Renal cortical epithelial cell (primary cell): ENCODE measurements around the gene MSL3B.
"Not testable (repeated sequence)": the region's sequence is repeated elsewhere in the genome, so short reads cannot be mapped to it uniquely, and the experiment has no call there.

Experiments used
- DNase-seq: peaks from one replicate; pipeline ENCODE4 v3.0.0-alpha.2; 2011; ENCODE audit warnings: low read depth

The MSL3B gene

DNA sequence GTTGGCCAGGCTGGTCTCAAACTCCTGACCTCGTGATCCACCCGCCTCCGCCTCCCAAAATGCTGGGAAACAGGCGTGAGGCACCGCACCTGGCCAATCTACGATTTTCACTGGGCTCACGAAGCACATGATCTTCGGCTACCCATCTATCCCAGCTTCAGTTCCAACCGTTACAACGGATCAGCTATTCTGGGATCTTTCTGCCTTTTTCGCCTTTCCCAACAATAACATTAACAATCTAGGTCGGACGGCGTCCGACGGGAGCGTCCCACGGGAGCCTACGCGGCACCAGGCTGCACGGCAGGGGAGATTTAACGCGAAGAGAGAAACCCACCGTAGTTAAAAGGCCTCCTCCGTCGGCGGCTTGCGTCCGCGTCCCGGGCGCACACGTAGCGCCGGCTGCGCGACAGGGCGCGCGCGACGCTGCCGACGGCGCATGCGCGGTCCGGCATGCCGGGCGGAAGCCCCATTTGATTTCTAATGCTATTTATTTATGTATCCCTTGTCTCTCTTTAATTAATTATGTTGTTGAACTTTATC is at the start of gene MSL3B:
TSS of gene MSL3B (minus strand) at position 394 of the 540 bp plus-strand sequence.
- DNase-seq: no peak

DNA sequence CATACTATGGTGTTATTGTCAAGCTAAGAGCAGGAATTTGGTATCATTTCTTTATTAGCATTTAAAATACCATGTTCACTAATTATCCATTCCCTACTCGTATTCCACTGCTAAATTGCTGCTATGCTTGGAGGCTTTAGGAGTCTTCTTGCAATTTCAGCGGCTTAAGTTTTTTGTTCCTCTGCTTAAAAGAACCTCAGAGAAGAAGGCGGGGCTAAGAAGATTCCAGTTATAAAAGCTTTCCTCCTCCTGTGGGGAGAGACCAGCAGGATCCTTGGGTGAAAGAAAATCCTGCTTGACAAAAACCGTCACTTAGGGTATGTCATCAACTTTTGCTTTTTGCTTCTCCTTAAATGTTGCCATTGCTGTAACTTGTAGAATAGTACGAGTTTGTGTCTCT is 48.9 kb upstream of the MSL3B start, which contains the start of gene TRPM8:
TSS of gene TRPM8 (plus strand) at position 258 of the 400 bp plus-strand sequence. CDS start 9,165 bp downstream, outside the sequence.
- DNase-seq: no peak

DNA sequence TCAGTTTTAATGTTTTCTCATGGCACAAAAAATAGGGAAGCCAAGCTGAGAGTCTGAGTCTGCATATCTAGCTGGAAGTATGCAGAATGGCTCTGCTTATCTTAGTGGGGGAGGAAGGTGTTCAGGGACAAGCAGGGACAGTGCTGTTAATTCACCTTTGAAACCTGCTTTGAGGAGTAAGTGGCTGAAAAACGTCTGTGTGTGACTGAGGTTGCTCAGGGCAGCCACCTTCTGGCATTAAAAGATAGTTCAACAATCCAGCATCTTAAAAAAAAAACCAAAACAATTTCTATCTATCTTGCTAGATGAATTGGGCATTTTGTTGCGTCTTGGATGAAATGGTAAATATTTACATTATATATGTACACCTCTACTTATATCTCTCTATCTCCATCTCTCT is 46.9 kb upstream of the MSL3B start:
- DNase-seq: no peak

DNA sequence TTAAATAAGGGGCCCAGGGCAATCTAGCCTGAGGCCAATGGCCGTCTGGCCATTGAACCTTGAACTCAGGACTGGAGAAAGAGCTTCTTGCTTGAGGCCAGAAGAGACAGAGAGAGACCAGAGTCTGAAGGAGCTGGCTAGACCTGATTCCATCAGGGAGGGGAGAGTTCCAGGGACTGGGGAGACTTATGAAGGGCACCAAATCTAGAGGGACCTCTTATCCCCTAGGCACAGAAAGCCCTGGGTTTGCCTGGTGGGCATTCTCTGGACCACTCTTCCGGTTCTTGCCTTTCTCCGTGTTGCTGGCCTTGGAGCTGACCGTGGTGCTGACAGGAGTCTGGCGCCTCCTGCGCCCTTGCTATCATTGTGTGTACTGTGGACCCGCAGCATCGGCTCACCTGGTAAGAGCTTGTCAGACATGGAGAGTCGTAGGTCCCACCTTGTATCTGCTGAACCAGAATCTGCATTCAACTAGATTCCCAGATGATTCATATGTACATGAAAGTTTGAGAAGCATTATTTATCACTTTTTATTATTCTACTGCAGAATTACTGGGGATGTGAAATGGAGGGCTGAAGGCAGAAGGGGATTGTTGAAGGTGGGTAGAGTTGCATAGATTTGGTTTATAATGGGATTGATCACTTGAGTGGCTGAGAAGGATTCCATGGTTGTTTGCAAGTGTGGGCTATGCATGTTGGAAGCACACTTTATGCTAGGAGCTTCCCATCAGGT is 44.7 kb upstream of the MSL3B start:
- peak; percentile 36 for DNase-seq

DNA sequence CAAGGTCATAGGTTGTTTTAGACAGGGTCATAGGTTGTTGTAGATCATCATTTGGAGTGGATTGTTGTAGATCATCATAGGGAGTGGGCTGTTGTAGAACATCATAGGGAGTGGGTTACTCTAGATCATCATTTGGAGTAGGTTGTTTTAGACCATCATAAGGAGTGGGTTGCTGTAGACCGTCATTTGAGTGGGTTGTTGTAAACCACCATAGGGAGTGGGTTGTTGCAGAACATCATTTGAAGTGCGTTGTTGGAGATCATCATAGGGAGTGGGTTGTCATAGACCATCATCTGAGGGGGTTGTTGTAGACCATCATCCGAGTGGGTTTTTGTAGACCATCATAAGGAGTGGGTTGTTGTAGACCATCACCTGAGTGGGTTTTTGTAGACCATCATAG is 39.4 kb upstream of the MSL3B start:
- DNase-seq: no peak

DNA sequence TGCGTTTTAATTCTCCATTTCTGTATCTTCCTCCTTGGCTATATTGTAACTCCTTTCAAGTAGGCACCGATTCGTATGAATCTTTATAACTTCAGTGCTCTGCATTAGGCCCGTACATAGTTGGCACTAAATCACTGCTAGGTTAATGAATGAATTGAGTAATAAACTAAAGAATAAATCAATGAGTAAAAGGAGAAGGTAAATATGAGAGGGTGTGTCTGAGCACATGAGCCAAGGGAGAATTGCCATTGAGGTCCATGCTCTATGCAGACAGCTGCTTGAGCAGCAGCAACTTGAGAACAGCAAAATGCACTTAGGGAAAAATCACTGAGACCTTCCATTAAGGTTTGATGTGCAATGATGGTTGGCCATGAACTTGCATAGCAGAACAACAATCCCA is 37.8 kb upstream of the MSL3B start:
- no peak for DNase-seq

DNA sequence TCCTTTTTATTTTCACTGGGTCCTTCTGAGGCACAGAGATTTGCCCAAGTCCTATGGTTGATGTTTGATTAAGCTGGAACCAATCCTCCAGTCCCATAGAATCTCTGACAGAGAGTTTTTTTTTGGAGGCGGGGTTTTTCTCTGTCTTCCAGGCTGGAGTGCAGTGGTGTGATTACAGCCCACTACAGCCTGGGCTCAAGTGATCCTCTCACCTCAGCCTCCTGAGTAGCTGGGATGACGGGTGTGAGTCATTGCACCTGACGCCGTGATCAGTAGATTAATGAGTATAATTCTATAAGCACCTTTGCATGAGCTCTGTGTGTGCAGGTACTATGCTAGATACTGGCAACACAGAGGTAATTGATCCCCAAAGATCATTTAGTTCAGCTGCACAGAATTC is 33.7 kb upstream of the MSL3B start:
- no peak for DNase-seq

DNA sequence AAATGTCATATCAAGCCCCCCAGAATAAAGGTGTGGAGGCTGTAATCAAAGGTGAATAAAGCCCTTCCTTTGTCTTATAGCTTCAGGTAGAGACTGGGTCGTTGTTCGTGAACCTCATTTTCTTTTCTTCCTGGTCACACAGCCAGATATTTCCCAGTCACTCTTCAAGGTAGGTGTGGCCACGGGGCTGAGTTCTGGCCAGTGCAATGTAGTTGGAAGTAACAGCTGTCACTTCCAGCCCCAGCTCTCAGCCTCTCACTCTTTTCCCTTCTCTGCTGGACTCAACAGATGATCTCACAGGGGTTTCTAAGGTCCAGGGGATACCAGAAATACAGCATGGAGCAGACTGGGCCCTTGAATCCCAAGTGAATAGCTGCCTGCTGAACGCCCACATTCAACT is 33.2 kb upstream of the MSL3B start:
- DNase-seq: no peak

DNA sequence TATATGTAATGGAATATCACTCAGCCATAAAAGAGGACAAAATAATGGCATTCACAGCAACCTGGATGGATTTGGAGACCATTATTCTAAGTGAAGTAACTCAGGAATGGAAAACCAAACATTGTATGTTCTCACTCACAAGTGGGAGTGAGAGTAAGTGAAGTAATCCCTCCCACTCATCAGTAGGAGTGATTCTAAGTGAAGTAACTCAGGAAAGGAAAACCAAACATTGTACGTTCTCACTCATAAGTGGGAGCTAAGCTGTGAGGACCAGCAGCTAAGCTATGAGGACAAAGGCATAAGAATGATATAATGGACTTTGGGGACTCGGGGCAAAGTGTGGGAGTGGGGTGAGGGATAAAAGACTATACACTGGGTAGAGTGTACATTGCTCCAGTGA is 28.1 kb upstream of the MSL3B start:
- not testable (repeated sequence) for DNase-seq

DNA sequence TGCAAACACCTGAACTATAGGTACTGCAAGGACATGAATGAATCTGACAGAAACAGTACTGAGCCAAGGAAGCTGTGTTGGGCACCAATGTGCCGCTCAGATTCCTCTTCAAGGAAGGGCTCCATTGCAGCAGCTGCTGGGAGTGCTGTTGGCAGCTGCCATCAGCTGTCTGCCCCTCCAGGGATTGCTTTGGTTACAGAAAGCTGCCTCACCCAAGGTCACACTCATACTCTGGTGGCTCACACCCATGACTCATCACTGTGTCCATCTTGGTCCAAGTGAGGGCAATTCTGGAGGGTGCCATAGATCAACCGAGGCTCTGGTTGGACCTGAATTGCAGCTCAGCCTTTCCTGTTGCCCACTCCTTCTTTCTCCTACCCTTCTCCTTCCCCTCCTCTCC is 24.6 kb upstream of the MSL3B start:
- no peak for DNase-seq

DNA sequence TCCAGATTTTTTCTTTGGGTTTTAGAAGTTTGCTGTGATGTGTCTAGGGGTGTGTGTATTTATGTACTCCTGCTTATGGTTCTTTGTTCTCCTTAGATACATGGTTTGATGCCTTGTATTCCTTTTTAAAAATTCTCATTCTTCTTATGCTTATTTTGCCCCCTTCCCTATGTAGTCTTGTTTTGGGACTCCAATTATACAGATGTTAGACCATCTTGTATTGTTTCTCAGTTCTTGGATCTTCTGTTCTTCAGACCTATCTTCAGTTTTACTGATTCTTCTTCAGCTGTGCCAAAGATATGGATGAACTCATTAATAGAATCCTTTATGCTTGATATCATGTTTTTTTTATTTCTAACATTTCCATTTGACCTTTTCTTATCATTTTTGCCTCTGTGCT is 14.2 kb upstream of the MSL3B start:
- DNase-seq: no peak

DNA sequence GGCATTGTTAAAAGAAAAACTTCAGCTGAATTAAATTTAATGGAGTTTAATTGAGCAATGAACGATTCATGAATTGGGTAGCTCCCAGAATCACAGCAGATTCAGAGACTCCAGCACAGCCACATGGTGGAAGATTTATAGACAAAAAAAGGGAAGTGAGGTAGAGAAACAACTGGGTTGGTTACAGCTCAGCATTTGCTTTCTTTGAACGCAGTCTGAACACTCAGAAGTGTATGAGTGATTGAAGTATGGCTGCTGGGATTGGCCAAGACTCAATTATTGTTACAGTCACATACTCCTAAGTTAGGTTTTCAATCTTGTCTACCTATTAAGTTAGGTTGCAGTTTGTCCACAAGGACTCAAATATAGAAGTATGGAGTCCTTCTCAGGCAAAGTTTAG is 3.9 kb upstream of the MSL3B start:
- DNase-seq: not testable (repeated sequence)

DNA sequence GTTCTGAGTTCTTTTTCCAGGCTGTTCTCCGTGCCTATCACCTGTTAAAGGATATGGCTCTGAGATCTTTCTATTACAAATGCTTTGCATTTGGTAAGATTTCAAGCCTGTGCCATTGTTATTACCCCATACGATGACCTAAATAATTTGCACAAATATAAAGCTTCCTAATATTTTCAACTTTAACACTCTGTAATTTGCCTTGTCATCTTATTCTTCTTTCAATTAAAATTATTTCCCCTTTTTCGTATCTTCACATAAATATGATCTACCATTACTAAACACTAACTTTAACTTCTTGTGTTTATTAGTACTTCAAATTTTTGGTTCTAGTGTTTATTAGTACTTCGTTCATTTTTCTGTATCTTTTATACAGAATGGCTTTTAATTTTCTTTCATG is 3.2 kb upstream of the MSL3B start:
- DNase-seq: no peak

DNA sequence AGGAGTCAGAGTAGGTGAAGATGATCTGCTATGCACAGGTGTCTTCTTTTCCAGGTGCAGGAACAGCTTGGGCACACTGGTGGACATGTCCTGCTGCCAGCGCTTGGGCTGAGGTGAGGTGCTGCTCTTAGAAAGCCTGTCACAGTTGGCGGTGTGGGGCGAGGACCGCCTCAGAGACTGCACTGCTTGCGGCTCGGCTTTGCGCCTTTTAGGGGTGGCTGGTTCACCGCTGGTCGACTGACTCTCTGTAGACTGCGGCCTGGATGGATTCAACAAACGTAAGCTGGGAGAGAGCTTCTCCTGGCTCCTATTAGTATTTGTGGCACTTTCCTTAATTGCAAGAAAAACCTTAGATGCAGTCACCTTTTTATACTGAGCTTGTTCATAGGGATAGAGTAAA is 1.7 kb downstream of the MSL3B start:
- no peak for DNase-seq

DNA sequence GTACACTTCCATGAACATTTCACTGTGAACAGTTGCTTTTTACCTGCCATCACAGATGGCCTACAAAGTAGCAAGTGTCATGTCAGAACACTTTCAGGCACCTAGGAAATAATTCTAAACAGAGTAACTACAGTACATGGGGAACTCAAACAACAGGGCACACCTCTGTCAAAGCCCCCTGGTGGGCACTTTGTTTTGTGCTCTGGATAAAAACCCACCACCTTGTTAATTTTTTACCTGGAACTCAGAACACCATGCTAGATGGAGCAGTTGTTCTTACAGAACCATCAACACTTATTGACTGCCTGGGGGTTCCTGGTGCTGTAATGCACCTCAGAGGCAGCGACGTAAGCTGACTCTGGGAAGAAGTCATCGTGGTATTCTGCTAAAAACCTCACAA is 2.3 kb downstream of the MSL3B start:
- no peak for DNase-seq

DNA sequence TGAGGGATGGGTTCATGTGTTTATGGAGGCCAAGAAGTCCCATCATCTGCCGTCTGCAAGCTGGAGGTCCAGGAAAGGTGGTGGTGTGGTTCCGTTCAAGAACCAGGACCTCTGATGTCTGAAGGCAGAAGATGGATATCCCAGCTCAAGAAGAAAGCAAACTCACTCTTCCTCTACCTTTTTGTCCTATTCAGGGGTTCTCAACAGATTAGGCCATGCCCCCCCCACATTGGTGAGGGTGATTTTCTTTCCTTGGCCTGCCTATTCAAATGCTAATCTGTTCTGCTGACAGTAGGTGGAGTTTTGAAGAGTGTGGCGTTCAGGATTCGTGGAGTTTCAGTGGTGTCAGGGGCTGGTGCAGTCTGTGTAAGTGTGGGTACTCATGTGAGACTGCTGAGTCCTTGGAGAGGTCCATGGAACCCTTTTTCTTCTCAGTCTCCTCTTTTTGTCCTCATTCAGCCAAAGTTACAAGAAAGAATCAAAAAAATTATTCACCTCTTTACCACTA is 5.9 kb downstream of the MSL3B start:
- no peak for DNase-seq

DNA sequence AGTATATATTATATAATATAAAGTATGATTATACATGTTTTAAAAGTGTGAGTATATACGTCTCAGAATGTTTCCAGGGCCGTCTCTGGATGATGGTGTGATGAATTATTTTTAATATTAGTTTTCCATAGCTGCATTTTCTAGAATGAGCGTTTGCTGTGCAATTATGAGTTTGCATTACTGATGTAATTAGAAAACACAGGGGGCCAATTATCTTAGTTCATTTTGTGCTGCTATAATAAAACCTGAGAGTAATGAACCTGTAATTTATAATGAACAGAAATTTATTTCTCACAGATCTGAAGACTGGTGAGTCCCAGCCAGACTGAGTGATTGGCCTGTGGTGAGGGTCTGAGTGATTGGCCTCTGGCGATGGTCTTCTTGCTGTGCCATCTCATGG is 9.9 kb downstream of the MSL3B start:
- DNase-seq: no peak

DNA sequence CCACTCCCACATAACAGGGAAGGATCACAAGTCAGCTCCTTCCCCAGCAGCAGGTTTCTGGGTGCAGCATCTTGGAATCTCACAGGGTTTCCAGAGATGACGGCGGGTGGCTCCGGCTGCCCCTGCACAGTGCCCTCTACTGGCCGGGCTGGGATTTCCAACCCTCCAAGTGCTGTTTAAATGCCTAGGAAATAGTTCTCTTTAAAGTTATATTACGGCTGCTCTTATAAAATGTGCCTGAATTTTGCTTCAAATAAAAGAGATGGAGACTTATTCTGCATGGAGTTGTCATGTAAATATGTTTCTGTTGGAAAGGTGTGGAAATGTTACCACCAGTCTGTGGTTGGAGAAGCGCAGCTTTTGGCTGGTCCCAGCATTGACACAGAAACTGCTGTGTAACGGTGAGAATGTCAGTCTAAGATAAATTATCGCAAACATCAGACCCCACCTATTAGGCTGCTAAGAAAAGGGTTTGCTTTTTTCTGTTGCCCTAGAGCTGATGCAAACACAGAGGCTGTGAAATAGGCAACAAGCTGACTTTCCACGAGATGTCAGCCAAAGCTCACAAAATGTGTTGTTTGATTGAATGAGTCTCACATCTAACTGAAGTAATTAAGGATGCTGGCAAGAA is 10.6 kb downstream of the MSL3B start:
- DNase-seq: peak; percentile 10

DNA sequence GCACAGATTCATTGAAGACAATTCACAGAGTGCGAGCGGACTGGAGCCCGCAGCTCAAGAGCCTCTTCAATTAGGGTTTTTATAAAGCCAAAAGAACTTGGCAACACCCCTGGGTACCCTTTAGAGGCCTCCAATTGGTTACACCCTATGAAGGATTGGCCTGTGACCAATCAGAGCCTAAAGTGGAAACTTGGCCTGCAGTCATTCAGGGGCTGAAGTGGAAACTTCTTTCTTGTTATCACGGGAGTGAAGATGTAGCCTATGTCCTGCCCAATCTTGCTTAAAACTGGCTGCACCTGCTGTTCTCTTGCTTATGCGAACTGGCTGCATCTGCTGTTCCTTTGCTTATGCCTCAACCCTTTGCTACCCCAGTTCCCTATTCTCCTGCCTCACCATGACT is 12.0 kb downstream of the MSL3B start:
- DNase-seq: no peak

DNA sequence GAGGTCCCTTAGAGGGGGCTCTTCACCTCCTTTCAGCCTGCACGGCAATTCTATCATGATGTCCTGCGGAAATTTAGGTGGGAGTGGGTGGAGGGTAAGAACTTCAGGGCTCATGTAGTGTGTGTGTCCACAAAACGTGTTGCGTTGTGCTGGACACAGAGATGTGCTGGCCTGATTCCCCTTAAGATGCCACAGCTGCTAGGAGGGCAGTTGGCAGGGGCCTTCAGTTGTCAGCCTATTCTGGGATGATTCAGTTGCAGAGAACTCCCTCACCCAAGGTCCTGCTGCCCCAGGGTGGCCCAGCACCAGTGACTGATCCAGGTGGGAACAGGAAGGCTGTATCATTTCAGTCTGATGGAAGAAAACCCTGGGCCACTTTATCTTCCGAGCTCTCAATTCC is 12.8 kb downstream of the MSL3B start:
- no peak for DNase-seq

DNA sequence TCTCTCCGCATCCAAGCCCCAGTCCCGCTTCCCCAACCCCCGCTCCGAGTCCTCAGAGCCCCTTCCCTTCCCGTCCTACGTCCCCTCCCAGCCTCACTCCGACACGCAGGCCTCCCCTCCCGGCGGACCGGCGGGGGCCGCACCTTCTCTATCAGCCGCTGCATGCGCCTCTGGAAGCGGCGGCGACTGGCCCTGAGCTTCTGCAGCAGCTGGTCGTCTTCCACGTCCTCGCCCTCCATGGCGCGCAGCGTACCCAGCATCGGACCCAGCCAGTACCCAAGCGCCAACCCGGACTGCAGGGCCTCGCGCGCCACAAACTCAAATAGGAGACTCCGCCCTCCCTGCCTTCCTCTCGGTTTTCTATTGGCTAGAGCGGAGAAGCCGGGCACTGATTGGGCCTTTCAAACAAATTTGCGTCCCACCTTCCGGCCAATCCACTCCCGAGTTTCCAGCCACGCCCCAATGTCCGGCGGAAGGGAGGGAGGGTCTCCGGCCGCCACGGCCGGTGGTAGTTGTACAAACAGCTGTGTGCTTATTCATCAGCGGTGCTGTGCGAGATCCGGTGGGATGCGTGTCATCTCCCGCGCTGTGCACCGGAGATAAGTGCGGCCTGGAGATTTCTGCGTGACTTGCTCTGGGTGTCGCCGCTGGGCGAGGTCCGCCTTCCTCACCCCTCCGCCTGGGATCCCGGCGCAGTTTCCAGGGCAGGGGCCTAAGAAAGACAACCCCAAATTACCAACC is 13.8 kb downstream of the MSL3B start, which contains the start of gene HJURP:
TSS of gene HJURP (minus strand) at position 295 of the 741 bp plus-strand sequence. CDS start at position 260, 35 bp downstream.
- DNase-seq: peak; percentile 93

DNA sequence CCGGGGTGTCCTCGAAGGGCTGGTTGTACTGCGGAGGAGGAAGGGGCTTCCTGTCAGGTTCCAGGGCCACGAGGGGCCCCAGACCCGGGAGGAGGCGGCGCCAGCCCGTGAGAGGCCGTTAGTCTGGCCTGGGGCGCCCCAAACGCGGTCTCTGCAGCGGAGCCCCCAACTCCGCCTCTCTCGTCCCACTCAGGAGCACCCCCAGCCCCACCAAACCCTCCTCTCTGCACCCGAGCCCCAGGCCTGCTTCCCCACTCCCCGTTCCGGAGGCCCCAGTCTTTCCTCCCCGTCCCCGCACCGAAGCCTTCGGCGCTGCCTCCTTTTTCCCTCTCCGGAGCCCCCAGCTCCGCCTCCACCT is 14.3 kb downstream of the MSL3B start:
- DNase-seq: no peak
